Heart left ventricle (tissue), 16 donors: ENCODE data around the gene SOWAHC. TPM values are rescaled to one million over a fixed set of nuclear protein-coding genes. Genes with fewer than 3 reads are reported as not detected.

Source experiments
- ATAC-seq, 4 donors: fragments of 200-7000 bp; cut with Tn5 transposase; one replicate each; pipeline ENCODE4 v1.9.1; 2020 to 2022; ENCODE audit warnings: moderate library complexity in 4 of 4, mild to moderate bottlenecking in 3 of 4, moderate number of reproducible peaks in 1 of 4
- DNase-seq, 5 donors: peaks; one replicate each; pipeline ENCODE4 v3.0.0-alpha.2; 2020
- H3K27ac ChIP-seq, 12 donors: fragments of 200-600 bp; sonication (generic) in 4 of 12; one replicate each; pipeline versions ENCODE4 v1.5.0 to v1.8.0; 2016 to 2022; ENCODE audit warnings: mild to moderate bottlenecking in 2 of 12
- H3K27me3 ChIP-seq, 9 donors: fragments of 200-600 bp; sonication (generic) in 2 of 9; one replicate each; pipeline versions ENCODE4 v1.5.1 to v1.8.0; 2016 to 2022; ENCODE audit warnings: mild to moderate bottlenecking in 3 of 9
- H3K36me3 ChIP-seq, 9 donors: fragments of 200-600 bp; sonication (generic) in 2 of 9; one replicate each; pipeline versions ENCODE4 v1.5.0 to v1.8.0; 2018 to 2022; ENCODE audit warnings: mild to moderate bottlenecking in 2 of 9
- H3K4me1 ChIP-seq, 12 donors: fragments of 200-600 bp; sonication (generic) in 4 of 12; one replicate each; pipeline versions ENCODE4 v1.5.0 to v1.8.0; 2016 to 2022; ENCODE audit warnings: mild to moderate bottlenecking in 3 of 12
- H3K4me3 ChIP-seq, 12 donors: fragments of 200-600 bp; sonication (generic) in 4 of 12; one replicate each; pipeline versions ENCODE4 v1.5.0 to v1.8.0; 2017 to 2022; ENCODE audit warnings: mild to moderate bottlenecking in 9 of 12, moderate library complexity in 4 of 12
- H3K9me3 ChIP-seq, 12 donors: fragments of 200-600 bp; sonication (generic) in 4 of 12; one replicate each; pipeline versions ENCODE4 v1.5.0 to v1.8.0; 2016 to 2022; ENCODE audit warnings: mild to moderate bottlenecking in 1 of 12
- POLR2A ChIP-seq, 2 donors: fragments of 450-650 bp; IDR thresholded peaks; one replicate each; pipeline ENCODE4 v1.6.1; 2017; ENCODE audit warnings: antibody characterized with exemption in 2 of 2, mild to moderate bottlenecking in 2 of 2, moderate library complexity in 2 of 2
- WGBS, 4 donors: extraction: QIAGEN DNeasy Blood & Tissue Kit in 2 of 4; methylation state at CpG; one replicate each; pipeline versions ENCODE4 v1.1.5 to v1.1.7; 2013 to 2018; 5-methylcytosine and 5-hydroxymethylcytosine counted together
- intact Hi-C, 10 donors: fragments of 100-400 bp; cut with DNase I; formaldehyde crosslinking; loops; one replicate each; pipeline versions ENCODE4 v1.11.1 to v1.14.2; 2022
- polyA plus RNA-seq, 2 donors: library from polyadenylated mRNA; stranded (reverse); fragments of 200-250 nt; gene quantifications; one replicate each; pipeline ENCODE4 v1.2.3, GENCODE V29; 2013
- total RNA-seq, 9 donors: library from RNA; depleted of rRNA in 2 of 9; stranded (reverse); fragments of >200 nt in 2 of 9; fragmentation: NEBNext Ultra II Directional in 3 of 9; extraction: Animal tissue kit (Norgen Biotek cat#: 25700) in 3 of 9; gene quantifications; one replicate each; pipeline versions ENCODE4 v1.1.0 to v1.2.4, GENCODE V29; 2016 to 2023
- TF ChIP-seq, protein P1 (sequence below), 12 donors: fragments of 200-600 bp; sonication (generic) in 4 of 12; IDR thresholded peaks; one replicate each; pipeline versions ENCODE4 v1.5.0 to v1.8.0; 2018 to 2022; ENCODE audit warnings: antibody characterized with exemption in 12 of 12, mild to moderate bottlenecking in 5 of 12
- donor health status: ischemic (EF 13 %, LVEDD 7.1; RV severe dilation, severe dysfunction).
- donor health status: healthy with polysubstance abuse.
- donor health status: DM: no; HTN: yes; CAD: no.
- donor health status: DM: no; HTN: no; CAD: no.
- donor health status: ischemic (EF 25% LVEDD 6.9; RV normal size, moderate dysfunction).
- donor health status: ischemic (EF 25% LVEDD 5.7; RV mildly dilated, moderate dysfunction).
- donor health status: healthy.
- donor health status: DM: yes; HTN: yes; CAD: no.
- donor health status: ischemic (EF 35%, LVEDD 5.7; RV mildly dilated, moderate dysfunction).
- donor health status: nonischemic (EF 11% LVEDD 7.7; RV severe dilation, severe dysfunction).
- donor health status: DM: yes; HTN: yes; CAD: no.
- donor health status: PGD.
- donor health status: ischemic (EF 29% LVEDD 5.4; RV normal size, mild dysfunction).
- donor health status: nonischemic (EF 23%, LVEDD 6.1; RV moderate dilation, normal function).

Gene SOWAHC
- total and polyA plus RNA-seq, 11 donors, result 0.91 to 4.2 (median 1.8) TPM

GRCh38 chr2:109644571-109645275 lies 30.6 kb downstream of the SOWAHC start:
- intact Hi-C loops, result no loop called here
- DNase-seq (peak in 2 of 5 donors; percentile 15 to 36), ATAC-seq (peak in 3 of 4 donors; percentile 41 to 73 (median 66))
- TF ChIP-seq, protein P1, sequence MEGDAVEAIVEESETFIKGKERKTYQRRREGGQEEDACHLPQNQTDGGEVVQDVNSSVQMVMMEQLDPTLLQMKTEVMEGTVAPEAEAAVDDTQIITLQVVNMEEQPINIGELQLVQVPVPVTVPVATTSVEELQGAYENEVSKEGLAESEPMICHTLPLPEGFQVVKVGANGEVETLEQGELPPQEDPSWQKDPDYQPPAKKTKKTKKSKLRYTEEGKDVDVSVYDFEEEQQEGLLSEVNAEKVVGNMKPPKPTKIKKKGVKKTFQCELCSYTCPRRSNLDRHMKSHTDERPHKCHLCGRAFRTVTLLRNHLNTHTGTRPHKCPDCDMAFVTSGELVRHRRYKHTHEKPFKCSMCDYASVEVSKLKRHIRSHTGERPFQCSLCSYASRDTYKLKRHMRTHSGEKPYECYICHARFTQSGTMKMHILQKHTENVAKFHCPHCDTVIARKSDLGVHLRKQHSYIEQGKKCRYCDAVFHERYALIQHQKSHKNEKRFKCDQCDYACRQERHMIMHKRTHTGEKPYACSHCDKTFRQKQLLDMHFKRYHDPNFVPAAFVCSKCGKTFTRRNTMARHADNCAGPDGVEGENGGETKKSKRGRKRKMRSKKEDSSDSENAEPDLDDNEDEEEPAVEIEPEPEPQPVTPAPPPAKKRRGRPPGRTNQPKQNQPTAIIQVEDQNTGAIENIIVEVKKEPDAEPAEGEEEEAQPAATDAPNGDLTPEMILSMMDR (IDR thresholded peaks at IDR 0.05), result no peak
- no peak for TF ChIP-seq POLR2A (IDR thresholded peaks at IDR 0.05)
- Histone ChIP-seq H3K9me3 (no peaks in the 10 kb centered on the region), H3K36me3 (no peaks in the 10 kb centered on the region), H3K27me3 (no peaks in the 10 kb centered on the region), H3K4me3 (no peak overlapping the region), H3K4me1 (peaks cover 0 to 18% (median 6%) of the 10 kb centered on the region in 12 donors), H3K27ac (peak overlapping the region in 8 of 12 donors; percentile 5 to 89 (median 41))
- whole genome bisulfite sequencing, 4 donors, result 42 to 49% (median 48%) methylated on average over 12 of the region's 12 CpGs

GRCh38 chr2:109645412-109646184 lies 31.4 kb downstream of the SOWAHC start:
- WGBS, 4 donors, result 94 to 95% (median 94%) methylated on average over 14 of the region's 14 CpGs
- H3K9me3 ChIP-seq, result no peaks in the 10 kb centered on the region
- no peak overlapping the region for H3K4me3 ChIP-seq
- no peak for TF ChIP-seq POLR2A (IDR thresholded peaks at IDR 0.05)
- TF ChIP-seq, protein P1 (IDR thresholded peaks at IDR 0.05), result no peak
- H3K27me3 ChIP-seq, result no peaks in the 10 kb centered on the region
- intact Hi-C loops, result no loop called here
- H3K36me3 ChIP-seq, result no peaks in the 10 kb centered on the region
- DNase-seq, result no peak
- no peak for ATAC-seq
- H3K27ac ChIP-seq, result peak overlapping the region in 2 of 12 donors; percentile 73 to 89
- peaks cover 0 to 18% (median 6%) of the 10 kb centered on the region in 12 donors for H3K4me1 ChIP-seq

GRCh38 chr2:109646961-109647360 lies 32.8 kb downstream of the SOWAHC start:
- Histone ChIP-seq H3K27me3 (no peaks in the 10 kb centered on the region), H3K9me3 (no peaks in the 10 kb centered on the region), H3K4me1 (peaks cover 0 to 18% (median 6%) of the 10 kb centered on the region in 12 donors), H3K27ac (no peak overlapping the region), H3K4me3 (no peak overlapping the region), H3K36me3 (no peaks in the 10 kb centered on the region)
- intact Hi-C loops, result no loop called here
- no peak for ATAC-seq
- no peak for TF ChIP-seq POLR2A (IDR thresholded peaks at IDR 0.05)
- TF ChIP-seq, protein P1 (IDR thresholded peaks at IDR 0.05), result no peak
- 83 to 91% (median 87%) methylated on average over 8 of the region's 8 CpGs for WGBS, 4 donors
- no peak for DNase-seq

GRCh38 chr2:109647636-109648035 lies 33.5 kb downstream of the SOWAHC start:
- TF ChIP-seq, protein P1 (IDR thresholded peaks at IDR 0.05), result no peak
- TF ChIP-seq POLR2A (IDR thresholded peaks at IDR 0.05), result no peak
- no peak for ATAC-seq
- DNase-seq, result no peak
- Histone ChIP-seq H3K27me3 (no peaks in the 10 kb centered on the region), H3K4me1 (peaks cover 0 to 18% (median 6%) of the 10 kb centered on the region in 12 donors), H3K36me3 (no peaks in the 10 kb centered on the region), H3K27ac (no peak overlapping the region), H3K9me3 (no peaks in the 10 kb centered on the region), H3K4me3 (no peak overlapping the region)
- 94 to 98% (median 97%) methylated on average over 7 of the region's 7 CpGs for WGBS, 4 donors
- intact Hi-C loops, result no loop called here
